Measurements from ENCODE around the gene CD248. TPM values are rescaled to one million over a fixed set of nuclear protein-coding genes. Genes with fewer than 3 reads are reported as not detected.
A peak's percentile ranks its signal among the peaks of the same experiment; 100 is the strongest.

The CD248 gene
- total and polyA plus RNA-seq, 12 donors: 5.3 to 44.4 (median 10.0) TPM

GRCh38 chr11:66267379-66268243 lies 49.2 kb downstream of the CD248 start:
- Histone ChIP-seq H3K27ac (peak overlapping the region; percentile 84 to 99 (median 98)), H3K4me3 (peak overlapping the region; percentile 53 to 97 (median 86)), H3K4me1 (peaks cover 7 to 33% (median 24%) of the 10 kb centered on the region in 9 donors), H3K9me3 (no peaks in the 10 kb centered on the region), H3K36me3 (peaks cover 0 to 63% (median 8%) of the 10 kb centered on the region in 9 donors), H3K27me3 (no peaks in the 10 kb centered on the region)
- intact Hi-C loops (cut with DNase I): no loop called here
- ATAC-seq (peak; percentile 82 to 90 (median 88)), DNase-seq (peak; percentile 91 to 94)
- WGBS, 2 donors: 0% methylated on average over 61 of the region's 61 CpGs
- TF ChIP-seq CTCF (IDR thresholded peaks at IDR 0.05): peak in 5 of 9 donors; percentile 11 to 31 (median 17)

- TF ChIP-seq CTCF (IDR thresholded peaks at IDR 0.05): no peak
- peak overlapping the region; percentile 84 to 99 (median 98) for H3K27ac ChIP-seq
- intact Hi-C loops (cut with DNase I): no loop called here
- DNase-seq (no peak), ATAC-seq (peak in 5 of 8 donors; percentile 0 to 4 (median 1))
- no peaks in the 10 kb centered on the region for H3K9me3 ChIP-seq
- no peaks in the 10 kb centered on the region for H3K27me3 ChIP-seq
- peaks cover 7 to 33% (median 24%) of the 10 kb centered on the region in 9 donors for H3K4me1 ChIP-seq
- H3K4me3 ChIP-seq: peak overlapping the region; percentile 53 to 97 (median 86)
- WGBS, 2 donors: 9 to 15% methylated on average over 13 of the region's 13 CpGs
- H3K36me3 ChIP-seq: peaks cover 0 to 63% (median 2%) of the 10 kb centered on the region in 9 donors
These were observed 49.8 kb downstream of the CD248 start for GRCh38 chr11:66267039-66267378.

GRCh38 chr11:66266378-66267038 lies 50.3 kb downstream of the CD248 start:
- Histone ChIP-seq H3K4me3 (peak overlapping the region in 7 of 10 donors; percentile 61 to 97 (median 89)), H3K36me3 (peaks cover 0 to 63% (median 2%) of the 10 kb centered on the region in 9 donors), H3K4me1 (peaks cover 7 to 33% (median 24%) of the 10 kb centered on the region in 9 donors), H3K9me3 (no peaks in the 10 kb centered on the region), H3K27ac (peak overlapping the region in 9 of 10 donors; percentile 90 to 99 (median 98)), H3K27me3 (no peaks in the 10 kb centered on the region)
- WGBS, 2 donors: 86 to 89% methylated on average over 20 of the region's 20 CpGs
- no peak for DNase-seq
- ATAC-seq: peak in 1 of 8 donors; percentile 0
- intact Hi-C loops (cut with DNase I): no loop called here
- no peak for TF ChIP-seq CTCF (IDR thresholded peaks at IDR 0.05)

- no peak for TF ChIP-seq CTCF (IDR thresholded peaks at IDR 0.05)
- Histone ChIP-seq H3K4me3 (no peak overlapping the region), H3K4me1 (peaks cover 7 to 30% (median 23%) of the 10 kb centered on the region in 9 donors), H3K9me3 (no peaks in the 10 kb centered on the region), H3K36me3 (peaks cover 0 to 64% (median 4%) of the 10 kb centered on the region in 9 donors), H3K27ac (no peak overlapping the region), H3K27me3 (no peaks in the 10 kb centered on the region)
- DNase-seq (no peak), ATAC-seq (no peak)
- intact Hi-C loops (cut with DNase I): no loop called here
- 95% methylated on average over 25 to 26 of the region's 26 CpGs for WGBS, 2 donors
These were observed 51.1 kb downstream of the CD248 start for GRCh38 chr11:66265531-66266377.
